Osteocyte (in vitro differentiated cells): ENCODE measurements around the gene NBAS. TPM values are rescaled to one million over a fixed set of nuclear protein-coding genes. Genes with fewer than 3 reads are reported as not detected.
A peak's percentile ranks its signal among the peaks of the same experiment; 100 is the strongest.

Experiments
- DNase-seq: peaks from one replicate; pipeline ENCODE4 v3.0.0; 2021; ENCODE audit warnings: mixed read lengths; ENCODE audit not compliant: unreplicated experiment; ENCODE audit errors: extremely low spot score
- H3K27ac Mint-ChIP-seq: one replicate; pipeline ENCODE4 v1.8.0; 2021; ENCODE audit warnings: mild to moderate bottlenecking, mixed read lengths; ENCODE audit not compliant: unreplicated experiment
- H3K27me3 Mint-ChIP-seq: one replicate; pipeline ENCODE4 v1.8.0; 2021; ENCODE audit warnings: mixed read lengths; ENCODE audit not compliant: unreplicated experiment
- H3K36me3 Mint-ChIP-seq: one replicate; pipeline ENCODE4 v1.8.0; 2021; ENCODE audit warnings: mixed read lengths; ENCODE audit not compliant: unreplicated experiment
- H3K4me1 Mint-ChIP-seq: one replicate; pipeline ENCODE4 v1.8.0; 2021; ENCODE audit warnings: mixed read lengths; ENCODE audit not compliant: unreplicated experiment
- H3K4me3 Mint-ChIP-seq: one replicate; pipeline ENCODE4 v1.8.0; 2021; ENCODE audit warnings: mild to moderate bottlenecking, moderate library complexity, mixed read lengths; ENCODE audit not compliant: unreplicated experiment
- H3K9me3 Mint-ChIP-seq: one replicate; pipeline ENCODE4 v1.8.0; 2021; ENCODE audit warnings: mixed read lengths; ENCODE audit not compliant: unreplicated experiment
- total RNA-seq: library from RNA; stranded (reverse); gene quantifications from 2 replicates; pipeline ENCODE4 v1.2.1, GENCODE V29; 2021
- TF ChIP-seq, protein P1 (sequence below): fragments of 200-600 bp; sonication (generic); IDR thresholded peaks from 2 replicates; pipeline ENCODE4 v1.5.0; 2021; ENCODE audit warnings: antibody characterized with exemption, mild to moderate bottlenecking, moderate library complexity

Gene NBAS
- total RNA-seq, 1 donor from 2014 or later, result 43.6 TPM

GRCh38 chr2:15591692-15592463 is 30.7 kb upstream of the NBAS start, which contains the start of gene DDX1:
DDX1 (plus strand) TSS chr2:15591868; CDS start chr2:15591934, 66 bp downstream.
- no peaks in the 10 kb centered on the region for H3K27me3 Mint-ChIP-seq
- peak; percentile 95 for DNase-seq
- H3K4me1 Mint-ChIP-seq, result peaks cover 21% of the 10 kb centered on the region
- peak within 1 kb of the TSS; percentile 97 for H3K27ac Mint-ChIP-seq
- peaks cover 17% of the 10 kb centered on the region for H3K36me3 Mint-ChIP-seq
- TF ChIP-seq, protein P1, sequence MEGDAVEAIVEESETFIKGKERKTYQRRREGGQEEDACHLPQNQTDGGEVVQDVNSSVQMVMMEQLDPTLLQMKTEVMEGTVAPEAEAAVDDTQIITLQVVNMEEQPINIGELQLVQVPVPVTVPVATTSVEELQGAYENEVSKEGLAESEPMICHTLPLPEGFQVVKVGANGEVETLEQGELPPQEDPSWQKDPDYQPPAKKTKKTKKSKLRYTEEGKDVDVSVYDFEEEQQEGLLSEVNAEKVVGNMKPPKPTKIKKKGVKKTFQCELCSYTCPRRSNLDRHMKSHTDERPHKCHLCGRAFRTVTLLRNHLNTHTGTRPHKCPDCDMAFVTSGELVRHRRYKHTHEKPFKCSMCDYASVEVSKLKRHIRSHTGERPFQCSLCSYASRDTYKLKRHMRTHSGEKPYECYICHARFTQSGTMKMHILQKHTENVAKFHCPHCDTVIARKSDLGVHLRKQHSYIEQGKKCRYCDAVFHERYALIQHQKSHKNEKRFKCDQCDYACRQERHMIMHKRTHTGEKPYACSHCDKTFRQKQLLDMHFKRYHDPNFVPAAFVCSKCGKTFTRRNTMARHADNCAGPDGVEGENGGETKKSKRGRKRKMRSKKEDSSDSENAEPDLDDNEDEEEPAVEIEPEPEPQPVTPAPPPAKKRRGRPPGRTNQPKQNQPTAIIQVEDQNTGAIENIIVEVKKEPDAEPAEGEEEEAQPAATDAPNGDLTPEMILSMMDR, result no peak
- peak within 1 kb of the TSS; percentile 94 for H3K4me3 Mint-ChIP-seq
- no peaks in the 10 kb centered on the region for H3K9me3 Mint-ChIP-seq

- TF ChIP-seq, protein P1, result no peak
- Mint-ChIP-seq H3K27me3 (no peaks in the 10 kb centered on the region), H3K9me3 (no peaks in the 10 kb centered on the region), H3K27ac (peak overlapping the region; percentile 97), H3K36me3 (peaks cover 13% of the 10 kb centered on the region), H3K4me1 (peaks cover 21% of the 10 kb centered on the region), H3K4me3 (peak overlapping the region; percentile 94)
- DNase-seq, result no peak
These were observed 30.2 kb upstream of the NBAS start for GRCh38 chr2:15591373-15591691.

- no peak for DNase-seq
- H3K27ac Mint-ChIP-seq, result no peak overlapping the region
- TF ChIP-seq, protein P1, result peak; percentile 75
These were observed 27.3 kb upstream of the NBAS start for GRCh38 chr2:15588329-15588919.

DNA sequence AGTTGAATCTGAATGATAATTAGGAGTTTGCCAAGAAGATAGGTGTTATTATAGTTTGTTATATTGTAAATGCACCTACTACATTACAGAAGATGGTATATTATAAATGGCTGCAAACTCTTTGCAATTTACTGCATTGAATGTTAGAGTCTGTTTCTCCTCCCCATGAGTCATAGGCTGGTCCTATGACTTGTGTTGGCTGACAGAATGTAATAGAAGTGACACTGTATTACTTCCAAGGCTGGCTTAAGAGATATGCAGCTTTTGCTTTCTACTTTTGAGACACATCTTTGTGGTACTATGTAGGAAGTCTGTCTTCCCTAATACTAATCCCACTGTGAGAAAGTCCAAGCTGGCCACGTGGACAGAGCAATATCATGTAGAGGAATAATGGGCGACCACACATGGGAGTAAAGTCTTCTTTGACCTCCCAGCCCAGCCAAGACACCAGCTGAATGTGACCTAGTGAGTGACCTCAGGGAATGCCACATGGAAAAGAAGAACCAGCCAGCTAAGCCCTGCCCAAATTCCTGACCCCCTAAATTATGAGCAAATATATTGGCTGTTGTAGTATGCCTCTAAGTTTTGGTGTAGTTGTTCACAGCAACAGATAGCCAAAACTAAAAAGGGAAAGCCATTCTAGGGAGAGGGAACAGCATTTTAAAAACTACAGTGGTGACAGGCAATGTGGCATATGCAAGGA is 23.8 kb upstream of the NBAS start:
- DNase-seq, result no peak
- Mint-ChIP-seq H3K4me1 (no peaks in the 10 kb centered on the region), H3K36me3 (no peaks in the 10 kb centered on the region), H3K9me3 (no peaks in the 10 kb centered on the region), H3K4me3 (no peak overlapping the region), H3K27me3 (peaks cover 20% of the 10 kb centered on the region), H3K27ac (no peak overlapping the region)
- TF ChIP-seq, protein P1, result no peak

More at GRCh38 chr2:15588329-15588919, 27.3 kb upstream of the NBAS start:
- no peaks in the 10 kb centered on the region for H3K9me3 Mint-ChIP-seq
- H3K4me1 Mint-ChIP-seq, result peaks cover 16% of the 10 kb centered on the region
- H3K27me3 Mint-ChIP-seq, result peaks cover 12% of the 10 kb centered on the region
- H3K36me3 Mint-ChIP-seq, result no peaks in the 10 kb centered on the region
- no peak overlapping the region for H3K4me3 Mint-ChIP-seq

GRCh38 chr2:15584316-15584715 is 23.2 kb upstream of the NBAS start:
- Mint-ChIP-seq H3K36me3 (no peaks in the 10 kb centered on the region), H3K4me1 (no peaks in the 10 kb centered on the region), H3K9me3 (no peaks in the 10 kb centered on the region), H3K4me3 (no peak overlapping the region), H3K27me3 (peaks cover 20% of the 10 kb centered on the region), H3K27ac (no peak overlapping the region)
- no peak for DNase-seq
- TF ChIP-seq, protein P1, result no peak
